ENCODE data around the gene DAZL. TPM values are rescaled to one million over a fixed set of nuclear protein-coding genes. Genes with fewer than 3 reads are reported as not detected.

Gene DAZL
- total RNA-seq, 1 experiment from 2014 or later: 21.2 TPM

GRCh38 chr3:16536996-16537395 is 68.2 kb downstream of the DAZL start:
- no peak overlapping the region for H3T11ph ChIP-seq (ENCODE audit: low read length)
- no peak overlapping the region for H3K9ac ChIP-seq (ENCODE audit: extremely low read depth, insufficient read length, low read length)
- no peak overlapping the region for H2BK12ac ChIP-seq (ENCODE audit: insufficient read length, low read depth, low read length)
- no peak overlapping the region for H4K8ac ChIP-seq (replicated peaks; ENCODE audit: insufficient read length, low read depth, low read length)
- H2BK5ac ChIP-seq (ENCODE audit: insufficient read length, low read length): no peak overlapping the region
- H2AK5ac ChIP-seq (ENCODE audit: insufficient read length, low read length): no peak overlapping the region
- no peak overlapping the region for H3K14ac ChIP-seq (ENCODE audit: insufficient read depth, low read length)
- TF ChIP-seq CTCF (conservative IDR thresholded peaks at IDR 0.05): no peak
- no peaks in the 10 kb centered on the region for H3K23me2 ChIP-seq (ENCODE audit: insufficient read length, low read depth, low read length, poor library complexity, severe bottlenecking)
- no peak overlapping the region for H2BK15ac ChIP-seq (ENCODE audit: low read depth, low read length)
- peaks cover 2% of the 10 kb centered on the region; the same call in 1 of the 2 replicates for H3K27me3 ChIP-seq (ENCODE audit: insufficient read depth, low read length)
- H4K91ac ChIP-seq (ENCODE audit: insufficient read length, low read depth, low read length): no peak overlapping the region
- Mint-ChIP-seq H3K4me1 (peaks cover 32 to 37% of the 10 kb centered on the region in 2 experiments), H3K4me3 (no peak overlapping the region), H3K9me3 (no peaks in the 10 kb centered on the region), H3K36me3 (ENCODE audit: insufficient read depth in 1 of 3, low read depth in 3 of 3) (no peaks in the 10 kb centered on the region; a peak in 1 of 7 replicates), H3K27ac (peak overlapping the region in 1 of 3 experiments; percentile 80; a peak in 3 of 7 replicates), H3K27me3 (ENCODE audit: low read depth) (peaks cover 9% of the 10 kb centered on the region; the same call in 1 of the 2 replicates)
- H3K4ac ChIP-seq (ENCODE audit: low read depth, low read length): no peak overlapping the region
- H4K5ac ChIP-seq (ENCODE audit: insufficient read length, low read depth, low read length): no peak overlapping the region
- H3K4me1 ChIP-seq (ENCODE audit: insufficient read depth, low read length): peaks cover 11% of the 10 kb centered on the region; the same call in 1 of the 2 replicates
- H3K79me1 ChIP-seq (ENCODE audit: insufficient read depth, low read depth, low read length, poor library complexity, severe bottlenecking): no peaks in the 10 kb centered on the region
- H3K23ac ChIP-seq (ENCODE audit: insufficient read length, low read depth, low read length): no peak overlapping the region
- H3K4me2 ChIP-seq (ENCODE audit: insufficient read depth, insufficient read length, low read length): no peak overlapping the region
- H3K27ac ChIP-seq (ENCODE audit: insufficient read length, low read depth, low read length): no peak overlapping the region
- no CpG with 5 or more reads among the region's 3 CpGs for WGBS (ENCODE audit: extremely low coverage, insufficient read length, low lambda C conversion rate)
- no peak overlapping the region for H2BK20ac ChIP-seq (ENCODE audit: low read depth, low read length, poor library complexity, severe bottlenecking)
- no peaks in the 10 kb centered on the region for H3K79me2 ChIP-seq (ENCODE audit: insufficient read depth, low read length)
- H3K9me3 ChIP-seq (ENCODE audit: control insufficient read depth, low read depth, low read length): no peaks in the 10 kb centered on the region
- H4K20me1 ChIP-seq (ENCODE audit: control insufficient read depth, insufficient read depth, insufficient read length): no peaks in the 10 kb centered on the region
- no peak for DNase-seq
- H2AFZ ChIP-seq (ENCODE audit: low read length): no peak overlapping the region
- no peak overlapping the region for H3K56ac ChIP-seq (ENCODE audit: insufficient read length, low read depth, low read length)
- no peak overlapping the region for H3K18ac ChIP-seq (ENCODE audit: insufficient read length, low read depth, low read length)
- H2BK120ac ChIP-seq (ENCODE audit: low read depth, low read length, poor library complexity, severe bottlenecking): no peak overlapping the region

Other genes starting within 250 kb of the DAZL start
- gene RFTN1, start 91.7 kb downstream of the DAZL start, total RNA-seq (2021): 2.2 and 2.5 TPM in 2 replicates

Measured in H9 (cell line).